Hematopoietic multipotent progenitor cell treated with erythropoietin and hydrocortisone succinate and interleukin-3 and kit ligand, for 15 days (in vitro differentiated cells): Measurements from ENCODE around the gene IL6R.
A peak's percentile ranks its signal among the peaks of the same experiment; 100 is the strongest.
"Not testable (repeated sequence)": the region's sequence is repeated elsewhere in the genome, so short reads cannot be mapped to it uniquely, and the experiment has no call there.

Source experiments
- DNase-seq: peaks from one replicate; pipeline ENCODE4 v3.0.0-alpha.2; 2015; ENCODE audit warnings: low spot score

The IL6R gene

DNA sequence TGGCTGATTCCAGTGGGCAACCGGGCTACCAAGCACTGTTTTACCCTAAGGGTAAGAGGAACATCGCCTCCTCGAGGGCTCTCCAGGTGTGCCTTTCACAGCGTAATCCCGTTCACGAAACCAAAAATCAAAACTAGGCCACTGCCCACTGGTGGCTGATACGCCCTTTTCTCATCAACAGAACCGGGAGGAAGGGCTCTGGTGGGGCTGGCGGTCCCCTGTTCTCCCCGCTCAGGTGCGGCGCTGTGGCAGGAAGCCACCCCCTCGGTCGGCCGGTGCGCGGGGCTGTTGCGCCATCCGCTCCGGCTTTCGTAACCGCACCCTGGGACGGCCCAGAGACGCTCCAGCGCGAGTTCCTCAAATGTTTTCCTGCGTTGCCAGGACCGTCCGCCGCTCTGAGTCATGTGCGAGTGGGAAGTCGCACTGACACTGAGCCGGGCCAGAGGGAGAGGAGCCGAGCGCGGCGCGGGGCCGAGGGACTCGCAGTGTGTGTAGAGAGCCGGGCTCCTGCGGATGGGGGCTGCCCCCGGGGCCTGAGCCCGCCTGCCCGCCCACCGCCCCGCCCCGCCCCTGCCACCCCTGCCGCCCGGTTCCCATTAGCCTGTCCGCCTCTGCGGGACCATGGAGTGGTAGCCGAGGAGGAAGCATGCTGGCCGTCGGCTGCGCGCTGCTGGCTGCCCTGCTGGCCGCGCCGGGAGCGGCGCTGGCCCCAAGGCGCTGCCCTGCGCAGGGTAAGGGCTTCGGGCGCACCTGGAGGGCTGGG lies at the start of gene IL6R:
Gene IL6R, plus strand, starts transcription at position 360 of the 763 bp plus-strand sequence. Its CDS starts 287 bp downstream, at position 647.
- no peak for DNase-seq

DNA sequence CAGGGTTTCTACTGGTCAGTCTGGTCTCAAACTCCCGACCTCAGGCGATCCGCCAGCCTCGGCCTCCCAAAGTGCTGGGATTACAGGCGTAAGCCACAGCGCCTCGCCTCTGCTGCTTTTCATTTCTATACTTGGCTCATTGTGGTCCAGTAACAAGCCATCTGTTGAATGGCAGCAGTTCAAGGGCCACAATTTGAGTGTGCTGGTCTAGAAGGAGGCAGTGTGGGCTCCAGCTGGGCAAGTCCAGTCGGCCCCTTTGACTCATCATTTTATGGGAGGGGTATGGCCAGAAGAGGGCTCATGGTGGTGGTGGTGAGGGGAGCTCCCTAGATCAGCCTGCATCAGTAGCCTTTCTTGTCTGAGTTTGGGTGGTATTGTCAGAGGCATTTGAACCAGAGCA lies 46.6 kb upstream of the IL6R start:
- no peak for DNase-seq

DNA sequence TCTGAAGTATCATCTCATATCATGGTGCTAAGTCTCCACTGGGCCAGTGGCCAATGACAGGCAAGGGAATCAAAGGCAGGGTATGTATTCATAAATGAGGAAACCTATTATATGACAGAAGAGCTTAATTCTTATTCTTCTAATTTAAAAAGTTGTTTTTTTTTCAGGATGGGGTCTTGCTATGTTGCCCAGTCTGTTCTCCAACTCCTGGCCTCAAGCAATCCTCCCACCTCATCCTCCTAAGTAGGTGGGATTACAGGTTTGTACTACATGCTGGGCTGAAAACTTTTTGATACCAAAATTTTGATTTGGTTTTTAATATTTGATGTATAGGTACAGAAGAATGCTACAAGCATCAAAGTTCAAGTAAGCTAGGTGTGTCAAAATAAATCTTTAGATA lies 44.9 kb upstream of the IL6R start:
- no peak for DNase-seq

DNA sequence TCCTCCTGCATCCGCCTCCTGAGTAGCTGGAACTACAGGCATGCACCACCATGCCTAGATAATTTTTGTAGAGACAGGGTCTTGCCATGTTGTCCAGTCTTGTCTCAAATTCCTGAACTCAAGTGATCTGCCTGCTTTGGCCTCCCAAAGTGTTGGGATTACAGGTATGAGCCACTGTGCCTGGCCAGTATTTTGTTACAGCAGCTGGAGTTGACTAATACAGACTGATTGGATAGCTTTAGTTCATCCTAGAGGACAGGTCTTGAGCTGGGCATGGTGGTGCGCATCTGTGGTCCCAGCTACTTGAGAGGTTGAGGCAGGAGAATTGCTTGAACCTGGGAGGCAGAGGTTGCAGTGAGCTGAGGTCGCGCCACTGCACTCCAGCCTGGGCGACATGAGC lies 44.3 kb upstream of the IL6R start:
- not testable (repeated sequence) for DNase-seq

DNA sequence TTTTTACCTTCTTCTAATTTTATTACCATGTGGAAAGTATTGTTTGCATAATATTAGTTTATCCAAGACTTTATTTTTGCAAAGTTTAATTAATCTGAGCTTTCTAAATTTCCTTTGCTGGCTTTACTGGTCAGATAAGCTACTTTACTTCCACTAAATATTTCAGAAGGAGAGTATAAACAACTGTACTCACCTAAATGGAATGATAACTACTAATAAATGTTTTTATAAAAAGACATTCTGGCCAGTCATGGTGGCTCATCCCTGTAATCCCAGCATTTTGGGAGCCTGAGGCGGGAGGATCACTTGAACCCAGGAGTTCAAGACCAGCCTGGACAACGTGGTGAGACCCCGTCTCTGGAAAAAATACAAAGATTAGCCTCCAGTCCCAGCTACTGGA lies 43.8 kb upstream of the IL6R start:
- no peak for DNase-seq

DNA sequence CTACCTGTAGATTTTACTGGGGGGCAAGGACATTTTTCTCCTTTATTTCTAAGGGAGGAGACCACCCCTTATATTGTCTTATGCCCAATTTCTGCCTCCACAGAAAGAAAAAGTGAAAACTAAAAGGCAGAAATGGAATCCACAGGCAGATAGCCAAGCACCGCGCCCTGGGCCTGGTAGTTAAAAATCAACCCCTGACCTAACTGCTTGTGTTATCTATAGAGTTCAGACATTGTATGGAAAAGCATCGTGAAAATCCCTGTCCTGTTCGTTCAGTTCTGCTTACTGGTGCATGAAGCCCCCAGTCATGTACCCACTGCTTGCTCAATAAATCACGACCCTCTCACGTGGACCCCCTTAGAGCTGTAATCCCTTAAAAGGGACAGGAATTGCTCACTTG lies 33.7 kb upstream of the IL6R start:
- peak; percentile 48 for DNase-seq

DNA sequence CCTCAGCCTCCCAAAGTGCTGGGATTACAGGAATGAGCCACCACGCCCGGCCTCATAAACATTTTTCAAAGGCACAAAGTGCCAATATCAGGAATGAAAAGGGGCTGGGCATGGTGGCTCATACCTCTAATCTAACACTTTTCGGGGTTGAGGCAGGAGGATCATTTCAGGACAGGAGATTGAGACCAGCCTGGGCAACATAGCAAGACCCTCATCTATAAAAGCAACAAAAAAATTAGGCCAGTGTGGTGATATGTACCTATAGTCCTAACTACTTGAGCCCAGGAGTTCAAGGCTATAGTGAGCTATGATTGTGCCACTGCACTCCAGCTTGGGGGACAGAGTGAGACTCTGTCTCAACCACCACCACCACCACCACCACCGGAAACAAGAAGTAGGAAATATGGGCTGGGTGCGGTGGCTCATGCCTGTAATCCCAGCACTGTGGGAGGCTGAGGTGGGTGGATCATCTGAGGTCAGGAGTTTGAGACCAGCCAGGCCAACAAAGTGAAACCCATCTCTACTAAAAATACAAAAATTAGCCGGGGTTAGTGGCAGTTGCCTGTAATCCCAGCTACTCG lies 31.3 kb upstream of the IL6R start:
- DNase-seq, result not testable (repeated sequence)

DNA sequence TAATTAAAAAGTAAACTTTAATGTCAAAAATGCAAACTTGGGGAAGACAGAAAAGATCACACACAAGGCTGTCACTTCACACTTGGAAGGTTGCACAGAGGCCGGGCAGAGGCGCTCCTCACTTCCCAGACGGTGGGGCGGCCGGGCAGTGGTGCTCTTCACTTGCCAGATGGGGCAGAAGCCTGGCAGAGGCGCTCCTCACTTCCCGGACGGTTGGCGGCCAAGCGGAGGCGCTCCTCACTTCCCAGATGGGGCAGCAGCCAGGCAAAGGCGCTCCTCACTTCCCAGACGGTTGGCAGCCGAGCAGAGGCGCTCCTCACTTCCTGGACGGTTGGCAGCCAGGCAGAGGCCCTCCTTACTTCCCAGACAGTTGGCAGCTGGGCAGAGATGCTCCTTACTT lies 25.8 kb upstream of the IL6R start:
- DNase-seq, result no peak

DNA sequence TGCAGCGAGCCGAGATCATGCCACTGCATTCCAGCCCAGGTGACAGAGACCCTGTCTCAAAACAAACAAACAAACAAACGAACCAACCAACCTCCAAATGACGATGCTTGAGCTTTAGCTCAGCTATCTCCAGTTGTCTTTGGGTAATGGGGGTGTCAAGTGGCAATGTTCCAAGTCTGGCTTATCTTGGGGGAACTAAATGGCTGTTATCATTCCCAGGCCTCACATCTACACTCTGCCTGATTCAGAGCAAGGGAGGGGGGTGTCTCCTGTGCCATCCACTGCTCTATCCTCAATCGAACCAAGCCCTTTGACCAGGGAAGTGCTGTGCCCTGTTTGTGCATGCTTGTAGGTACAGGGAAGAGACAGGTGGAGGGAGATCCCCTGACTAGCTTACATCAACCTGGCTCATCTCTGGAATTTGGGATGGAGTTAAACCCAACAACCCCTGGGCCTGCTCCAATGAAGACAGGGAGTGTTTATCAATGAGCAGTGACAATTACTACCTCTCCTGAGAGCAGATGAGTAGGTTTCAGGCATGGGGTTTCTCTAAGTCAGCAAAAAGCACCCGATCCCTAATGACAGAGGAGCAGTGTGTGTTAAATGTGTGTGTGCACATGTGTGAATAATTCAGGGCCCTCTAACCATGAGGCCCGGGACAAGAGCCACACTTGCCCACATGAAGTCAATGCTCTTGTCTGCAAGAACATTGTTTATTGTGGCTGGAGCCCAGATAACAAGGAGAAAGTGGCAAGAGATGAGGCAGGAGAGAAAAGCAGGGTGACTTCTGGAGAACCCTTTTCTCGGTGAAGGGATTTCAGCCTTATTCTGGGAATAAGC lies 20.3 kb upstream of the IL6R start:
- peak; percentile 71 for DNase-seq

DNA sequence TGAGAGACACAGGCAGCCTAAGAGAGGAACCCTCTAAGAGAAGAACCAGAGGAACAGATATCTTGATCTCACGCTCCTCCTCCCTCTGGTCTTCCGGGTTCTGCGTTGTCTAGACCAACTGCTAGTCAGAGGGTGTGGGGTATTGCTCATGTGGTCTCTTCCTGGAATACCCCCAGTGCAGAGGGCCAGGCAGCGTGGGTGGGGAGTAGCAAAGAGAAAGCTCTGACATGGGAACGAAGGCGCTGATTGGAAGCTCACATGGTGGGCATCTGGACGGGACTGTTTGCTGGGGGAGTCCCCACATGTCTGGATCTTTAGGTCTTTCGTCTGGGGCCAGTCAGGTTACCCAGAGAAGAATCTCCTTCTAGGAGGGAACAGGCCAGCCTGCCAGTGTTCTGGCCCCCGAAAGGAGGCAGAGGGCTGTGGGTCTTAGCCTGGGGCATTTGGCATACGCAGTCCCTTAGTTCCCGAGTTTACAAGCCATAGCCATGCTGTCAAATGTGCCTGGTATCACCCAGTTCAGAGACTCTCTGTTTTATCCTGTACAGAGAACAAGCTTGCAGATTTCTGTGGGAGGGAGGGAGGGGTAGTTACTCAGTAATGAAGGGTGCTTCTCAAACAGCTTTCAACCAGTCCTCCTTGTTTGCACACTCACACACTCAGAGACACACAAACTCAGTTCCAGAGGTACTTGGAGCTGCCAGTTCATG lies 18.3 kb upstream of the IL6R start:
- DNase-seq, result peak; percentile 53

DNA sequence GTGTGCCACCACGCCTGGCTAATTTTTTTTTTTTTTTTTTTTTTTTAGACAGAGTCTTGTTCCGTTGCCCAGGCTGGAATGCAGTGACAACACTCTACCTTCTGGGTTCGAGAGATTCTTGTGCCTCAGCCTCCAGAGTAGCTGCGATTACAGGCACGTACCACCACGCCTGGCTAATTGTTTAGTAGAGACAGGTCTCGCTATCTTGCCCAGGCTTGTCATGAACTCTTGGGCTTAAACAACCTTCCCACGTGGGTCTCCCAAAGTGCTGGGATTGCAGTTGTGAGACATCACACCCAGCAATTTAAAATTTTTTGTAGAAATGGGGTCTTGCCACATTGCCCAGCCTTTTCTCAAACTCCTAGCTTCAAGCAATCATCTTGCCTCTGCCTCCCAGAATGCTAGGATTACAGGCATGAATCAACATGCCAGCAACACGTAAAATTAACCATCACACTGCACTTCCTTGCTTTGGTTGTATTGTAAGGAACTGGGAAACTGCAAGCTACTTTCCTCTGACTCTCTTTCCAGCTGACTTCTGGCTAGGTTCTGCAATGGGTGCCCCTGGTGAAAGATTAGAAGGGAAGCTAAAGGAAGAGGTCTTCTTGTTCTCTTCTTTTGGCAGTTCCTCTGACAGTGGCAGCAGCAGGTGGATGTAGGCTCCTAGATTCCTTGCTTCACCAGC lies 13.9 kb upstream of the IL6R start:
- no peak for DNase-seq

DNA sequence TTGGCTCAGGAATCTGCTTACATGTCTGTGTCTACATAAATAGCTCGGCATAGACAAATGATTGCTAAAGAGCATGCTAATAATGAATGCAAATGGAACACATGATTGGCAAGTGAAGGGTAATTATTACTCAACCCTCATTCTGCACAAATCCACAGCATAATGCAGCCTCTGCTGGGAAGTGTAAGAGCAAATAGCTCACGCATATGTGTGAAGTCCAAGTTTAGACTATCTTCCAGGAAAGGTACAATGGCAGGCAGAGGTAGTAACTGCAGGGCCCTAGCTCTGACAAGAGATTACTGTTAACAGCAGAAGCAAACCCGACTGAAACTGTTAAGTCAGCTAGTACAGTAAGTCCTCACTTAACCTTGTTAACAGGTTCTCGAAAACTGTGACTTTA lies 7.0 kb upstream of the IL6R start:
- no peak for DNase-seq

DNA sequence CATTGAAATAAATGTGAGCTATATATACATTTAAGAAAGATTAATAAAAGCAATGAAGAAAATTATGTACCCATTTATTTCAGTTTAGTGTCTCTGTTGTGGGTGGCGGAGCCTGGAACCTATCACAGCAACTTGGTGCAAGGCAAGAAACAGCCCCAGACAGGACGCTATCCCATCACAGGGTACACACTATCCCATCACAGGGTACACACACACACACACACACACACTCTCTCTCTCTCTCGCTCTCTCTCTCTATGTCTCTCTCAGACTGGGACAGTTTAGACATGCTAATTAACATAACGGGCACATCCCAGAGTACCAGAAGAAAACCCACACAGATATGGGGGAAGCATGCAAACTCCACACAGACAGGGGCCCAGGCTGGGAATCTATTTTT lies 6.5 kb upstream of the IL6R start:
- no peak for DNase-seq

DNA sequence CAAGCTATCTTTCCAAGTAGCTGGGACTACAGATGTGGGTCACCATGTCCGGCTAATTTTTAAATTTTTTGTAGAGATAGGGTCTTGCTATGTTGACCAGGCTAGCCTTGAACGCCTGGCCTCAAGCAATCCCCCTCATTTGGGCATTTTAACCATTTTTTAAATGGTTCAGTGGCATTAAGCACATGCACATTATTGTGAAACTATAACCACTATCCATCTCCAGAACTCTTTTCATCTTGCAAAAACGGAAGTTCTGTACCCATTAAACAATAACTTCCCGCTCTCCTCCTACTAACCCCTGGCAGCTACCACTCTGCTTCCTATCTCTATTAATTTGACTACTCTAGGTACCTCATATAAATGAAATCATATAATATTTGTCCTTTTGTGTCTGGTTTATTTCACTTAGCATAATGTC lies 4.8 kb upstream of the IL6R start:
- no peak for DNase-seq

DNA sequence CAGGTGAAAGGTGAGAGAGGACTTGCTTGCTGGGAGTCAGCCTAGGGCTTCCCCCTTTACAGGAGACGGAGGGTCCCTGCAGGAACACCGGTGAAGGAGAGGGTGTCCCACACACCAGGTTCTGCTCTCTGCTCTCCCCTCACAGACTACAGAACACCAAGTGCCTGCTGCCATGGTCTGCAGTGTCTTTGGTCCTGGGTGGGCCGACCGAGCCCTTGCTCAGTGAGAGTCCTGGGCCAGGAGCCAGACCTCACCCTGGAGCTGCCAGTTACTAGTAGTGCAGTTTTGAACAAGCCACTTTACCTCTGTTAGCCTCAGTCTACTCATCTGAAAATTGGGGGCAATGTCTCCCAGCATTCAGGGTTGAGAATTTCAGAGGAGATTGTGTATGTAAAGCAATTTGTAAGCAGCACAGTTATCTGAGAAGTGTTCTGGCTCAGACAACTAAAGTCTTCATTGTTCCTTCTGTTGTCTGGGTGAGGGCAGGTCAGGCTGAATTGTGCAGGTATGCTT lies 2.7 kb upstream of the IL6R start:
- DNase-seq, result no peak

DNA sequence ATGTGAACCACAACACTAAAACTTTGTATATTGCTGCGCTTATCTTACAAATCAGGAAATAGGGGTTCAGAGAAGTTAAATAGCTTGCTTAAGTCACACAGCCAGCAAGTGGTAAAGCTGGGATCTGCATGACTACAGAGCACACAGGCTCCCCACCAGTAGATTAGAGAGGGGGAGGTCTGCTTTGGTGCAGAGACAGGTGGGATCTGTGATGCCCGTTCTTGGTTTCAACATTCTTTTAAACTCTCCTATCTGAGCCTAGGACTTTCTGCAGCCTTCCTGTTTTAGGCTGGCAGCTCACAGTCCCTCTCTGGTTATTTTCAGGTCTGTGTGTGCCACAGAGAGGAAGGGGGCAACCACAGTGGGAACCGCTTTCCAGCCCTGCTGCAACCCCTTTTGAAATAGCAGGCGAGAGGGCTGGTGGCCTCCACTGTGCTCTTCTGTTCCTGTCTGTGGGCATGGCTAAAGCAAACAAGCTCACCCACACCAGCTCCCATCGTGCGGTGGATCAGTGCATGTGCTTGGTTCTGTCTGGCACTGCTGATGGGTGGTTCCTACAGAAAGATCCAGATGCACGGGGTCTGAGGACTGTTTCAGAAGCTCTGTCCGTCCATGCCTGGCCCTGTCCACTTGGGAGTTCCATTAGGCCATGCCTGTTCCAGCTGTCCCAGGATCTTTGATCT lies 1.7 kb upstream of the IL6R start:
- DNase-seq, result no peak

DNA sequence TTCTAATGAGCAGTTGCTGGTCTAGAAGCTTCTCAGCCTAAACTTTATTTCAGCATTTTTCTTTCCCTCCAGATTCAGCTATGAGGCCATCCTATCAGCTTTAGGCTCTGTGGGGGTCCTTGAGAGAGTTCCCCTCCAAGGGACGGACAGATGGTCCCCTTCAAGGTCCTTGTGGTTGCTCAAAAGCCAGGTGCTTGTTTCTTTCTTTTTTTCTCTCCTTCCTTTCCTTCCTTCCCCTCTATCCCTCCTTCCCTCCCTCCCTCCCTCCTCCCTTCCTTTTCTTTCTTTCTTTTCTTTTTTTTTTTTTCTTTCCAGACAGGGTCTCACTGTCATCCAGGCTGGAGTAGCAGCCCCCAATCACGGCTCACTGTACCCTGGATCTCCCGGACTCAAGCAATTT lies 1.2 kb upstream of the IL6R start:
- no peak for DNase-seq

DNA sequence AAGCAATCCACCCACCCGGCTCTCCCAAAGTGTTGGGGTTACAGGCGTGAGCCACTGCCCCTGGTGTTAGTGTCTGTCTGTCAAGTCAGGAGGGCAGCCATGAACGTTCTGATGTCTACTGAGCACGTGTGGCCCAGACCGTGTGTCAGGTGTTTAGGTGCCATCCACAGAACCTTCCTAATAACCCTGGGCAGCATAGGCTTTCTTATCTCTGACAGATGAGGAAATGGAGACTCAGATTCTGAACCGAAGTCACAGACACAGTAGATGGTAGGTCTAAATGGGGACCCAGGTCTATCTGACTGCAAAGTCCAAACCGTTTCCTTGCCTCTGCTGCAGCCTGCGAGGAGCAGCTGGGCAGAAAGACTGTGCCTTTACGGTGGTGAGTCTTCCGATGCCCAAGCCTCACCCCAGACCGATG lies 622 bp upstream of the IL6R start:
- DNase-seq, result no peak

DNA sequence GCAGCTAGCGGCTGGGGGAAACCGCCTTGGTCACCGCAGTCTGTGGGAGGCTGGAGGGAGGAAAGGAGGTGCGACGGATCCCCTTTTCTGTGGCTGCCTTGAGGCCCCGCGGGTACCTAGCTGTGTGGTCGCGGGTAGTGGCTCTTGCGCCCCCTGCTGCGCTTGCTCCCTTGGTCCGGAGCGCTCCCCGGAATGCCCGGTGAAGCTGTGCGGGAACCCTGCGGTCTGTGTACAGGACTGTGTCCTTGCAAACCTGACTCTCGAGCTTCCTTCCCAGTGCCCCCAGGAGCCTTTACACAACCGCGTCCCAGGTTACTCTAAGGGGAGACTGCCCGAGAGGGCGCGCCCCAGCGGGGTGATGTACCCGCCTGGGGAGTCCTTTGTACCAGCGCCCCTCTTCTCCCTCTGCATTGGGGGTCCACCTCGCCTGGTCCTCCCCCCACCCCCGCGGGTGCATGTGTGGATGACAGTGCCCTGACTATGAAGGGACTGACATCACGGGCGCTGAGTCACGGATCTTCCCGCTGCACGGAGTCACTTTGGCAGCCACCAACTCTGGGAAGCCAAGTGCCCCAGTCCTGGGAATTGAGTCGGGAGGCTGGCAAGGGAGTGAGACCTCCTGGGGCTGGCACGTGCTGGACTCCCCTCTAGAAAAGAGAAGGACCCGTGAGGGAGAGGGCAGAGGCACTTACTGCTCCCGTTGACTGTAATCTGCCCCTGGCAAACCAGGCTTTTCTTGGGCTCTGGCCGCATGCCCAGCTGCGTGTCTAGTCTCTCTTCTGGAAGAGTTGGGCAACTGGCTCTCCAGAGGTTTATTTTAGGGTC lies 816 bp downstream of the IL6R start:
- peak; percentile 28 for DNase-seq

DNA sequence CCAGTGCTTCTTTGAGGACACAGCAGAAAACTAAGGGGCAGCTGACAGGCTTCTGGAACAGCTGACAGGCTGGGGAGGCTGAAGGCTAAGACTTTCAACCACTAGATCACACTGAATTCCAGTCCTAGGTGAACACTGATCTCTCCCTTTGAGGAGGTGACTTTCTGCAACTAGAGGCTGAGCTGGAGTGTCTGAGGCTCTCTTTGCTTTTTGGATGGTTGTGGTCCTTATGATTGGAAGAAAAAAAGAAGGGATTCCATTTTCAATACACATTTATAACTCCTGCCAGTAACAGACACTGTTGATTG lies 1.4 kb downstream of the IL6R start:
- DNase-seq, result no peak
